Measurements from ENCODE around the gene CLSTN1. TPM values are rescaled to one million over a fixed set of nuclear protein-coding genes. Genes with fewer than 3 reads are reported as not detected.
A peak's percentile ranks its signal among the peaks of the same experiment; 100 is the strongest.
"Not testable (repeated sequence)": the region's sequence is repeated elsewhere in the genome, so short reads cannot be mapped to it uniquely, and the experiment has no call there.

Gene CLSTN1
- total RNA-seq, 1 experiment from 2014 or later, result 100 TPM

DNA sequence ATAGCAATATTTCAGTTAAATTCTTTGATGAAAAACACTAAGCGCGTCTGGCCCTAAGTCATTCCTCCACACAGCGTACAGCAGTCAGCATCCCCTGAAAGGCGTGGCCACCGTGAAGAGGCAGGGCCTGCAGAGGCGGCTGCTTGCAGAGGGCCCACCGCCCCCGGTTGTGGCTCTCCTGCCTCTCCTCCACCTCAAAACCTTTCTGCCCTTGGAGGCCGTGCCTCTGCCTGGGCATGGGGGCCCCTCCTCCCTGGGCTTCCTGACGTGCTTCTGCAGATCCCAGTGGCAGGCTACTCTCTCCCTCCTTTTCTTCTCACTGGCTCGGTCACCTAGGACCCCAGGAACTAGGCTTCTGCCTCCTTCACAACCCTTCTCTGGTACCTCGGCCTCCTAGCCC lies 16.2 kb downstream of the CLSTN1 start:
- no peaks in the 10 kb centered on the region for H3K27me3 ChIP-seq (ENCODE audit: control insufficient read depth, insufficient read depth, low read length)
- DNase-seq, result peak; percentile 65

GRCh38 chr1:9805972-9806371 lies 17.8 kb downstream of the CLSTN1 start:
- H3K4me3 ChIP-seq (ENCODE audit: insufficient read depth, low read depth, low read length); H3K36me3 ChIP-seq (replicated peaks; ENCODE audit: control insufficient read depth, insufficient read depth, low read length): not testable (repeated sequence)

More for the DNA sequence above, 16.2 kb downstream of the CLSTN1 start:
- H3K36me3 ChIP-seq (replicated peaks; ENCODE audit: control insufficient read depth, insufficient read depth, low read length), result no peaks in the 10 kb centered on the region
- no peak overlapping the region for H3K4me3 ChIP-seq (ENCODE audit: insufficient read depth, low read depth, low read length)

DNA sequence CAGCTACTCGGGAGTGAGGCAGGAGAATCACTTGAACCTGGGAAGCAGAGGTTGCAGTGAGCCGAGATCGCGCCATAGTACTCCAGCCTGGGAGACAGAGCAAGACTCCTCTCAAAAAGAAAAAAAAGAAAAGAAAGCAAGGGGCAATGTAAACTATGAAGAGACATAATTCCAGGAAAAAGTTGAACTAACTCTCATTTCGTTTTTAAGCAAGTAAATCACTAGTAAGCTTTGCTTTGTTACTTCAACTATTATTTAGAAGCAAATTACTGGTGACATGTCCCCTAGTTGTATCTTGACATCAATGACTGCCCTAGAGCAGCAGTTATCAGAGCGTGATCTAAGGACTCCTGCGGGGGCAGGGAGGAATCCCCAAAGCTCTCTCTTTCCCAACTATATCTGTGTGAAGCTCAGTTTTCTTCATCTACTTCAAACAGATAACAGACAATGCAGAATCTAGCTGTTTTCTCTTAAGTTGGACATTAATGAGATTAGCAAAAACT lies 18.7 kb downstream of the CLSTN1 start:
- Histone ChIP-seq H3K4me3 (ENCODE audit: insufficient read depth, low read depth, low read length) (no peak overlapping the region), H3K27me3 (ENCODE audit: control insufficient read depth, insufficient read depth, low read length) (no peaks in the 10 kb centered on the region), H3K36me3 (replicated peaks; ENCODE audit: control insufficient read depth, insufficient read depth, low read length) (no peaks in the 10 kb centered on the region)
- DNase-seq, result no peak

More at GRCh38 chr1:9805972-9806371, 17.8 kb downstream of the CLSTN1 start:
- H3K27me3 ChIP-seq (ENCODE audit: control insufficient read depth, insufficient read depth, low read length); DNase-seq: not testable (repeated sequence)

DNA sequence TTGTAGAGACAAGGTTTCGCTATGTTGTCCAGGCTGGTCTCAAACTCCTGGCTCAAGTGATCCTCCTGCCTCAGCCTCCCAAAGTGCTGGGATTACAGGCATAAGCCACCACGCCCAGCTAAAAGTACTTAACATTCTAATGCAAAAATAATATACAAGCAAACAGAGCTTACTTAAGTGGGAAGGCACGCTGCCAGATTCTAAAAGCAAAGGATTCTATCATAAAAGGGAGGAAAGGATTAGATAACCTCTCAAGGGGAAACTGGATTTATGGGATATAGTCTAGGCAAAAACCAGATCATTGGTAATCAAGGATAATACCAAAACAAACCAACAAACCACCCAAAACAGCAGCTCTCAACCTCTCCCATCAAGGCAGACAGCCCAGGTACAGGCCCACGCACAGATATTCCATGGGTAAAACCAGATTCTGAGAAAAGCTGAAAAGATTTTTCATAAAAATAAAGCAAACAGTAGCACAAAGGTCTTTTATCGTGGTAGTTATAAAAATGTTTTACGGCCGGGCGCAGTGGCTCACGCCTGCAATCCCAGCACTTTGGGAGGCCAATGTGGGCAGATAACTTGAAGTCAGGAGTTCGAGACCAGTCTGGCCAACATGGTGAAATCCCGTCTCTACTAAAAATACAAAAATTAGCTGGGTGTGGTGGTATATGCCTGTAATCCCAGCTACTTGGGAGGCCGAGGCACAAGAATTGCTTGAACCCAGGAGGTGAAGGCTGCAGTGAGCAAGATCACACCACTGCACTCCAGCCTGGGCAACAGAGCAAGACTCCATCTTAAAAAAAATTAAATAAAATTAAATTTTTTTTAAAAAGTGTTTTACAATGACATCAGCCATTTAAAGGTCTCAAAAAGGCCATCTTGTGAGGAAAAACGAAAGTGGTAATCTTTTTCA lies 20.5 kb downstream of the CLSTN1 start:
- H3K36me3 ChIP-seq (replicated peaks; ENCODE audit: control insufficient read depth, insufficient read depth, low read length); H3K4me3 ChIP-seq (ENCODE audit: insufficient read depth, low read depth, low read length); DNase-seq; H3K27me3 ChIP-seq (ENCODE audit: control insufficient read depth, insufficient read depth, low read length): not testable (repeated sequence)

GRCh38 chr1:9801909-9802308 lies 21.9 kb downstream of the CLSTN1 start:
- DNase-seq, result no peak
- H3K4me3 ChIP-seq (ENCODE audit: insufficient read depth, low read depth, low read length), result no peak overlapping the region
- H3K27me3 ChIP-seq (ENCODE audit: control insufficient read depth, insufficient read depth, low read length), result no peaks in the 10 kb centered on the region
- no peaks in the 10 kb centered on the region for H3K36me3 ChIP-seq (replicated peaks; ENCODE audit: control insufficient read depth, insufficient read depth, low read length)

DNA sequence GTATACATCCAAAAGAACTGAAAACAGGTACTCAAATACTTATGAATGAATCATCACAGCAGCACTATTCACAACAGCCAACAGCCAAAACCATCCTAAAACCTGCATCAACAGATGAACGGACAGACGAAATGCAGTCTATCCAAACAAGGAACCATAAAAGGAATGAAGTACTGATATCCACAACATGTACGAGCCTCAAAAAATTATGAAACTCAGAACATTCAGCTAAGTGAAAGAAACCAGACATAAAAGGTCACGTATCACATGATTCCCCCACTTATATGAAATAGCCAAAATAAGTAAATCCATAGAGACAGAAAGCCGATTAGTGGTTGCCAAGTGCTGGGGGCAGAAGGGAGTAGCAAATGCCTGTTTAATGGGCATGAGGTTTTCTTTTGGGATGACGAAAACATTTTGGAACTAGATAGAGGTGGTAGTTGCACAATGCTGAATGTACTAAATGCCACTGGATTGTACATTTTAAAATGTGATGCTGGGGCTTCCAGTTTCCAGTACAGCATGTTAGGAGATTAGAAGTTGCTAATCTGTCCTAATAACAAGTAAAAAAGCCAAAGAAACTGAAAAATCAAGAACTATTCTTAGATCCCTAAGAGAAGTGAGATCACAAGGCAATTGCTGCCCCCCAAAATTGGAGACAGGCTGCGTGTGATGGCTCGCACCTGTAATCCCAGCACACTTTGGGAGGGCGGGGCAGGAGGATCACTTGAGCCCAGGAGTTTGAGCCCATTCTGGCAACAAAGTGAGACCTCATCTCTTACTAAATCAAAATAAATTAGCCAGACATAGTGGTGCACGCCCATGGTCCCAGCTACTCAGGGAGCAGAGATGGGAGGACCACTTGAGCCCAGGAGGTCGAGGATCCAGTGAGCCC lies 25.3 kb downstream of the CLSTN1 start:
- Histone ChIP-seq H3K36me3 (replicated peaks; ENCODE audit: control insufficient read depth, insufficient read depth, low read length) (no peaks in the 10 kb centered on the region), H3K4me3 (ENCODE audit: insufficient read depth, low read depth, low read length) (no peak overlapping the region), H3K27me3 (ENCODE audit: control insufficient read depth, insufficient read depth, low read length) (no peaks in the 10 kb centered on the region)
- DNase-seq, result no peak

- no peaks in the 10 kb centered on the region for H3K27me3 ChIP-seq (ENCODE audit: control insufficient read depth, insufficient read depth, low read length)
- no peak overlapping the region for H3K4me3 ChIP-seq (ENCODE audit: insufficient read depth, low read depth, low read length)
- H3K36me3 ChIP-seq (replicated peaks; ENCODE audit: control insufficient read depth, insufficient read depth, low read length), result no peaks in the 10 kb centered on the region
- no peak for DNase-seq
Observed at GRCh38 chr1:9797049-9797448, 26.7 kb downstream of the CLSTN1 start.

DNA sequence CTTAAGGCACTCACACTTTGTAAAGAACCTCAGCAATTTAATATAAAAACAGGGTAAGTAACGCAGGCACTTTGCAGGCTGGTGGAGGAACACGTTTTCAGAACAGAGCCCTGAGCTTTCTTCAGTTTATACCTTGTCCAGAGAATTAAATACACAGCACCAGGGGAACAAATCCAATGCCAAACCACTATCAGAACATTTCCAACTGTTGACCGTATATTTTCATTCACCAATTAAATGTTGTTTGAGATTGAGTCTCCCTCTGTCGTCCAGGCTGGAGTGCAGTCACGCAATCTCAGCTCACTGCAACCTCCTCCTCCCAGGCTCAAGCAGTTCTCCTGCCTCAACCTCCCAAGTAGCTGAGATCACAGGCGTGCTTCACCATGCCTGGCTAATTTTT lies 29.7 kb downstream of the CLSTN1 start:
- Histone ChIP-seq H3K4me3 (ENCODE audit: insufficient read depth, low read depth, low read length) (no peak overlapping the region), H3K27me3 (ENCODE audit: control insufficient read depth, insufficient read depth, low read length) (no peaks in the 10 kb centered on the region), H3K36me3 (replicated peaks; ENCODE audit: control insufficient read depth, insufficient read depth, low read length) (no peaks in the 10 kb centered on the region)
- DNase-seq, result no peak

DNA sequence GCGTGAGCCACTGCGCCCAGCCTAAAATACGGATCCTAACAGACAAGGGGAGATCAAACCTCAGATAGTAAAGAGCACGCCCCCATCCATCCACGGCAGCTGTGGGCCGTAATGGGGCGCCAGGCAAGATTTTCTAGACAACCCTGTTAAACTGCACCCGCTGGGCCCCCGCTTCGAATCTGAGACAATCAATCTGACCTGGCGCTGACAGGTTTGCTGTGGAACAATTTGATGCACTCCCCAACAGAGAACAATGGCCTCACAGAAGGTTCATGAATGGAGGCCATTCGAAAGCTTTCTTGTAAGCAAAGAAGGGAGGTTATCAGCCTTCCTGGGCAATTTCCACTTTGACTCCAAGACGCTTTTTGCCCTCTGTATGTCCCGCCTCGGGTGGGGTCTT lies 30.5 kb downstream of the CLSTN1 start:
- Histone ChIP-seq H3K27me3 (ENCODE audit: control insufficient read depth, insufficient read depth, low read length) (no peaks in the 10 kb centered on the region), H3K36me3 (replicated peaks; ENCODE audit: control insufficient read depth, insufficient read depth, low read length) (no peaks in the 10 kb centered on the region), H3K4me3 (ENCODE audit: insufficient read depth, low read depth, low read length) (no peak overlapping the region)
- no peak for DNase-seq

GRCh38 chr1:9792156-9793042 lies 31.4 kb downstream of the CLSTN1 start:
- no peaks in the 10 kb centered on the region for H3K36me3 ChIP-seq (replicated peaks; ENCODE audit: control insufficient read depth, insufficient read depth, low read length)
- H3K27me3 ChIP-seq (ENCODE audit: control insufficient read depth, insufficient read depth, low read length), result no peaks in the 10 kb centered on the region
- no peak overlapping the region for H3K4me3 ChIP-seq (ENCODE audit: insufficient read depth, low read depth, low read length)
- DNase-seq, result peak; percentile 84

DNA sequence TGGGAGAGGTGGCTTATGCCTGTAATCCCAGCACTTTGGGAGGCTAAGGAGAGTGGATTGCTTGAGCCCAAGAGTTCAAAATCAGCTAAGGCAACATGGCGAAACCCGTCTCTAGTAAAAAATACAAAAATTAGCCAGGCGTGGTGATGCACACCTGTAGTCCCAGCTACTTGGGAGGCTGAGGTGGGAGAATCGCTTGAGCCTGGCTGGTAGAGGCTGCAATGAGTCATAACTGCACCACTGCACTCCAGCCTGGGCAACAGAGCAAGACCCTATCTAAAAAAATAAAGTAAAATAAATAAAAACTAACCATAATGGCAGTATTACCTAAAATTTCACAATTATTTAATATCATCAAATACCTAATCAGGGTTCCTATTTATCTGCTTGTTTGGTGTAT lies 34.1 kb downstream of the CLSTN1 start:
- not testable (repeated sequence) for DNase-seq; H3K36me3 ChIP-seq (replicated peaks; ENCODE audit: control insufficient read depth, insufficient read depth, low read length); H3K4me3 ChIP-seq (ENCODE audit: insufficient read depth, low read depth, low read length); H3K27me3 ChIP-seq (ENCODE audit: control insufficient read depth, insufficient read depth, low read length)

DNA sequence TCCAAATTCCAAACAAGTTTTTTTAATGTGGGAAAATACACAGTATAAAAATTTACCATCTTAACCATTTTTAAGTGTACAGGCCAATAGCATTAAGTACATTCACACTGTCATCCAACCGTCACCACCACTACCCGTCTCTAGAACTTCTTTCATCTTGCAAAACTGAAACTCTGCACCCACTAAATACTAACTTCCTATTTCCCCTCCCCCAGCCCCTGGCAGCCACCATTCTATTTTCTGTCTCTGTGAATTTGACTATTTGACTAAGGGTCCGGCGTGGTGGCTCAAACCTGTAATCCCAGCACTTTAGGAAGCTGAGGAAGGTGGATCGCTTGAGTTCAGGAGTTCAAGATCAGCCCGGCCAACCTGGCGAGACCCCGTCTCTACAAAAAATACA lies 36.1 kb downstream of the CLSTN1 start:
- Histone ChIP-seq H3K36me3 (replicated peaks; ENCODE audit: control insufficient read depth, insufficient read depth, low read length) (no peaks in the 10 kb centered on the region), H3K4me3 (ENCODE audit: insufficient read depth, low read depth, low read length) (no peak overlapping the region), H3K27me3 (ENCODE audit: control insufficient read depth, insufficient read depth, low read length) (no peaks in the 10 kb centered on the region)
- no peak for DNase-seq

GRCh38 chr1:9785406-9785805 lies 38.4 kb downstream of the CLSTN1 start:
- H3K27me3 ChIP-seq (ENCODE audit: control insufficient read depth, insufficient read depth, low read length), result no peaks in the 10 kb centered on the region
- no peaks in the 10 kb centered on the region for H3K36me3 ChIP-seq (replicated peaks; ENCODE audit: control insufficient read depth, insufficient read depth, low read length)
- no peak overlapping the region for H3K4me3 ChIP-seq (ENCODE audit: insufficient read depth, low read depth, low read length)
- DNase-seq, result no peak

Data from H7 (cell line).